GM19324 (cell line): Measurements from ENCODE around the gene RASA4B.
"Not testable (repeated sequence)": the region's sequence is repeated elsewhere in the genome, so short reads cannot be mapped to it uniquely, and the experiment has no call there.

Experiments
- ATAC-seq: cut with Tn5 transposase; IDR thresholded peaks from one replicate; pipeline ENCODE4 v1.9.1; 2021; ENCODE audit warnings: mild to moderate bottlenecking, moderate library complexity; ENCODE audit not compliant: unreplicated experiment, low FRiP score

RASA4B gene

DNA sequence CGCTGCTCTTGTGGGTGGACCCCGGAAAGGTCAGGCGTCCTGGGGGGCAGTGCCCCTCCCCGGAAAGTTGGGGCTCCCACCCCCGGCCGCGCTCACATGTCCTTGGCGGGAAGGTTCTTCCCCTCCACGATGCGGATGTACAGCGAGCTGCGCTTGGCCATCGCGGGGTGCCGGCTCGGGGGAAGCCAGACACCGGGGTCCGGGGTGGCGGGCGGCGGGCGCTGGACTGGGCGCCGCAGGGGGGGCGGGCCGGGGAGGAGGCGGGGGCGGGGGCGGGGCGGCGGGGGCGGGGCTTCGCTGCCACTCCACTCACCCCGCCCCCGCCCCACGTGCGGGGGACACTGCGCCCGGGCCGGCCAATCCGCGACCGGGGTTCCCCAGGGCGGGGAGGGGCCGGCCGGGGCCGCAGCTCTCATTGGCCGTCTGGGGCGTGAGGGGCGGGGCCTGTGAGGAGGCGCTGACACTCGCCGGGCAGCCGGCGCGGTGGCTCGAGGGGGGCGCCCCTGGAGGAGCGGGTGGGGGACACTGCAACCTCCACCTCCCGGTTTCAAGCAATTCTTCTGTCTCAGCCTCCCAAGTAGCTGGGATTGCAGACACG lies at the start of gene RASA4B:
RASA4B (minus strand) TSS at position 228 of the 598 bp plus-strand sequence; CDS start at position 161, 67 bp downstream.
- ATAC-seq, result peak; percentile 83

DNA sequence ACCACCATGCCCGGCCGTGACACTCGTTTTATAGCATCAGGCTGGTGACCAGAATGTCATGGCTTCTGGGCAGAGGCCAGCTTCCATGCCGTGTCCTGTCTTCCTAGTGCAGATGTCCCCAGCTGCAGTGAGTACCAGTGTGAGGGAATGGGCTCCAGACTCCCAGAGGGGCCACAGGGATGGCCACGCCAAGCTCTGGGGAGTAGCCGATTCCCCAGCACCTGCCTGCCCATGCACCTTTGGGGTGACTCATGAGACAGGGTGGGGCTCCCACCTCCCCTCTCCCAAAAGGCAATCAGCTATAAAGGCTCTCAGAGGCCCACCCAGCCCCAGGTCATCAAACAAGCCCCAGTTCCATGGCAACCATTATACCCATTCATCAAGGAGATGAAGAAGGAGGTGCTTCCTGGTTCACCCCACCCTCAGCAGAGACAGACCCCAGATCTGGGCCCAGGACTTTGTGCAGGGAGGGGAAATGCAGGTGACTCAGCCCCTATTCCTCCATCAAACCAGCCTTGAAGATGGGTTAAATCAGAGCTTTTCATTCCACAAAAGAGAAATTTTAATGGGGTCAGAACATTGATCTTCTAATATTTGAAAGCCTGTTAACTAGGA lies 33.3 kb upstream of the RASA4B start, which contains the start of gene SPDYE2:
SPDYE2 (plus strand) TSS at position 419 of the 615 bp plus-strand sequence. CDS start 2,030 bp downstream, outside the sequence.
- not testable (repeated sequence) for ATAC-seq

DNA sequence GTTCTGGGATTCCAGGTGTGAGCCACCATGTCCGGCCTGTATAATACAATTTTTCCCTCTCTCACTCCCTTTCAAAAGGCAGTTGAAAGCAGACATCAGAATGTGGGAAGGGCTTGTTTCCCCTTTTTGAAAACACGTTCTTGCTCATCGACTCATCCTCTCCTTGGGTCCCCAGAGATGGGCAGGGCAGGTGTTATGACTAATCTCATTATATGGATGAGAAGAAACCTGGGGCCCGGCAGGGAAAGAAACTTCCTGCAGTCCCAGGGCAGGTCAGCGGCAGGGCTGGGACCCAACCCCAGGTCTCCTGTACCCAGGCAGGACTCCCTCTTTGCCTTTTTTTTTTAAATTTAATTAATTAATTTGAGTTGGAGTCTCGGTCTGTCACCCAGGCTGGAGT lies 28.8 kb upstream of the RASA4B start:
- not testable (repeated sequence) for ATAC-seq

GRCh38 chr7:102545288-102545687 lies 27.7 kb upstream of the RASA4B start:
- ATAC-seq, result not testable (repeated sequence)

DNA sequence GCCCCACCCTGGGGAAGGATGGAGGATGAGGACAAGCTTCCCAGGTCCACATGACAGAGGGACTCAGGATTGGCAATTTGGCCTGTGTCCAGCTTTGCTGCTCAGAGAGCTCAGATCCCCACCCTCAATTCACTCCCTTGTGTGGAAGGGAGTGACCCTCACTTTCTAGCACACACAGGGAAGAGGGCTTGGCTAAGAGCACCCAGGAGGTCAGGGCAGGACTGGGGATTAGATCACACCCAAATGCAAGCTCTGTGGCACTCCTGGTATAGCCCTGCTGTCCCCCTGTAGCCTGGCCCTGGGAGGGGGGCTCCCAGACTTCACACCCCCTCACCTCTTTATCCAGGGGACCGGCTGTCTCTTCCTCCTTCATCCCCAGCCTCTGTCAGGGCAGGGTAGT lies 26.8 kb upstream of the RASA4B start:
- not testable (repeated sequence) for ATAC-seq

GRCh38 chr7:102543596-102543995 lies 26.0 kb upstream of the RASA4B start, which contains the start of gene UPK3BL2:
Gene UPK3BL2 (minus strand): TSS chr7:102543696. CDS start chr7:102543636, 60 bp downstream.
- not testable (repeated sequence) for ATAC-seq

DNA sequence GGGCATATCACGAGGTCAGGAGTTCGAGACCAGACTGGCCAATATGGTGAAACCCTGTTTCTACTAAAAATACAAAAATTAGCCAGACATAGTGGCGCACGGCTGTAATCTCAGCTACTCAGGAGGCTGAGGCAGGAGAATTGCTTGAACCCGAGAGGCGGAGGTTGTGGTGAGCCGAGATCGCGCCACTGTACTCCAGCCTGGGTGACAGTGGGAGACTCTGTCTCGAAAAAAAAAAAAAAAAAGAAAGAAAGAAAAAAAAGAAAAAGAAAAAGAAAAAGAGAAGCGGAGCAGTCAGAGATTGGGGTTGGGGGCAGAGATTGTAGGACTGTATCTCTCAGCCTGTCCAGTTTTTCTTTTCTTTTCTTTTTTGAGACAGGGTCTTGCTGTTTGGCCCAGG lies 25.2 kb upstream of the RASA4B start:
- ATAC-seq, result not testable (repeated sequence)

GRCh38 chr7:102542083-102542482 lies 24.5 kb upstream of the RASA4B start:
- not testable (repeated sequence) for ATAC-seq

- not testable (repeated sequence) for ATAC-seq
Measured at GRCh38 chr7:102540604-102541003, 23.0 kb upstream of the RASA4B start.

DNA sequence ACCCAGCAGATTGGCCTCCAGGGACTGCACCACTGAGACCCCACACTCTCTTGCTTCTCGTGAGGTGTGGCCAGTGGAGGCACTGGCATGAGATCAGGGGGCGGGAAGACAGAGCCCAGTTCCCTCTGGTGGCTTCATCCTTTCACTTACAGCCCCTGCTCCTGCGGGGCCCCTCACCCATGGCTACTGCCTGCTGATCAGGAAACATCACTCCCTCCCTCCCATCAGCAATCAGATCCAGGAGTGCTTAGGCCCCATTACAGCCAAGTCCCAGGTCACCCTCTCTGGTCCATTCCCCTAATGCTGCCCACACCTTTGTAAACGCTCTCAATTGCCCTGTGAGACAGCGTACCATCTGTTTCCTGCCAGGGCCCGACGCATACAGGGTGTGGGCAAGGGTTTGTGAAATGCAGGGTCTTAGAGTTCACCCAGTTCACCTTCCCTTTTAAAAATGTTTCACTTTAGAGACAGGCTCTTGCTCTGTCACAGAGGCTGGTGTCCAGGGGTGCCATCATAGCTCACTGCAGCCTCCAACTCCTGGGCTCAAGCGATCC lies 17.6 kb upstream of the RASA4B start:
- not testable (repeated sequence) for ATAC-seq

DNA sequence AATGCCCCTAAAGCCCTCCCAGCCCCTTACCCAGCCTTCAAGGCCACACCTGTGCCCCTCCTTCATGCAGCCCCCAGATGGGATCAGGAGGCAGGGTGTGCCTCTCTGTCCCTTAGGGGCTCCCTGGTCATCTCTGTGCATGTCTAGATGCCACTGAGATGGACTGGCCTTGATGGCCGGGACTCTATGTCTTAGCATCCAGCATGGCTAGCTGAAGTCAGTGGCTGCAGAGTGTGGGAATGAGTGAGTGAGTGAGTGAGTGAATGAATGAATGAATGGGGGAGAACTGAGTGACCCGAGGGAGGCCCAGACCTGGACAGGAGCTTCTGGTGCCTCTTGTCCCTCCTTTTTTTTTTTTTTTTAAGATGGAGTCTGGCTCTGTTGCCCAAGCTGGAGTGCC lies 14.6 kb upstream of the RASA4B start:
- not testable (repeated sequence) for ATAC-seq

- ATAC-seq, result not testable (repeated sequence)
Measured at GRCh38 chr7:102531583-102531982, 14.0 kb upstream of the RASA4B start.

GRCh38 chr7:102527822-102528793 lies 10.5 kb upstream of the RASA4B start:
- ATAC-seq, result not testable (repeated sequence)

GRCh38 chr7:102527182-102527581 lies 9.6 kb upstream of the RASA4B start:
- not testable (repeated sequence) for ATAC-seq

- not testable (repeated sequence) for ATAC-seq
Measured at GRCh38 chr7:102524803-102525202, 7.2 kb upstream of the RASA4B start.

- ATAC-seq, result not testable (repeated sequence)
Measured at GRCh38 chr7:102520797-102521196, 3.2 kb upstream of the RASA4B start.

- not testable (repeated sequence) for ATAC-seq
Measured at GRCh38 chr7:102516951-102517350, 626 bp downstream of the RASA4B start.

GRCh38 chr7:102515889-102516288 lies 1.7 kb downstream of the RASA4B start:
- not testable (repeated sequence) for ATAC-seq

GRCh38 chr7:102514881-102515721 lies 2.5 kb downstream of the RASA4B start:
- ATAC-seq, result peak; percentile 70
